Hepatocyte (in vitro differentiated cells): ENCODE measurements around the gene RORB. TPM values are rescaled to one million over a fixed set of nuclear protein-coding genes. Genes with fewer than 3 reads are reported as not detected.

ENCODE experiments used
- DNase-seq: peaks from one replicate; pipeline ENCODE4 v3.0.0-alpha.2; 2016; ENCODE audit warnings: low spot score
- H2AFZ ChIP-seq: fragments of 200-600 bp; sonication (generic); 2 replicates; pipeline ENCODE4 v1.6.0; 2016; ENCODE audit warnings: antibody characterized with exemption, mild to moderate bottlenecking
- H3K27ac ChIP-seq: fragments of 200-600 bp; sonication (generic); 2 replicates; pipeline ENCODE4 v1.5.1; 2016; ENCODE audit warnings: mild to moderate bottlenecking
- H3K27me3 ChIP-seq: fragments of 200-600 bp; sonication (generic); 2 replicates; pipeline ENCODE4 v1.6.1; 2016
- H3K36me3 ChIP-seq: fragments of 200-600 bp; sonication (generic); replicated peaks from 2 replicates; pipeline ENCODE4 v1.5.1; 2016; ENCODE audit warnings: low read depth; ENCODE audit not compliant: insufficient read depth
- H3K4me1 ChIP-seq: fragments of 200-600 bp; sonication (generic); 2 replicates; pipeline ENCODE4 v1.5.1; 2016; ENCODE audit warnings: mild to moderate bottlenecking, moderate library complexity; ENCODE audit not compliant: insufficient read depth
- H3K4me2 ChIP-seq: fragments of 200-600 bp; sonication (generic); 2 replicates; pipeline ENCODE4 v1.6.0; 2016
- H3K4me3 ChIP-seq: fragments of 200-600 bp; sonication (generic); 2 replicates; pipeline ENCODE4 v1.5.1; 2016; ENCODE audit warnings: mild to moderate bottlenecking
- H3K79me2 ChIP-seq: fragments of 200-600 bp; sonication (generic); 2 replicates; pipeline ENCODE4 v1.6.0; 2017; ENCODE audit warnings: mild to moderate bottlenecking
- H3K9me2 ChIP-seq: fragments of 200-600 bp; sonication (generic); replicated peaks from 2 replicates; pipeline ENCODE4 v1.6.0; 2017; ENCODE audit warnings: mild to moderate bottlenecking; ENCODE audit not compliant: insufficient read depth
- H3K9me3 ChIP-seq: fragments of 200-600 bp; sonication (generic); 2 replicates; pipeline ENCODE4 v1.5.1; 2016; ENCODE audit warnings: low read depth, mild to moderate bottlenecking
- H4K20me1 ChIP-seq: fragments of 200-600 bp; sonication (generic); 2 replicates; pipeline ENCODE4 v1.6.0; 2016; ENCODE audit warnings: mild to moderate bottlenecking; ENCODE audit not compliant: insufficient read depth, poor library complexity, severe bottlenecking
- EZH2 ChIP-seq: fragments of 200-600 bp; sonication (generic); IDR thresholded peaks from 2 replicates; pipeline ENCODE4 v1.6.1; 2016; ENCODE audit warnings: antibody characterized with exemption, mild to moderate bottlenecking, borderline replicate concordance
- EZH2phosphoT487 ChIP-seq: fragments of 200-600 bp; sonication (generic); IDR thresholded peaks from one replicate; pipeline ENCODE4 v1.6.1; 2018; ENCODE audit warnings: antibody characterized with exemption, mild to moderate bottlenecking, low read depth, moderate library complexity; ENCODE audit not compliant: unreplicated experiment, severe bottlenecking
- WGBS: methylation state at CpG from one replicate; pipeline ENCODE4 v1.1.6; 2016; ENCODE audit warnings: low lambda C conversion rate; ENCODE audit errors: missing lambda C conversion rate; 5-methylcytosine and 5-hydroxymethylcytosine counted together
- polyA plus RNA-seq: library from polyadenylated mRNA; unstranded; fragments of >200 nt; fragmentation: Nextera tagmentation; extraction: Ambion mirVana; gene quantifications from 2 replicates; pipeline ENCODE4 v1.2.1, GENCODE V29; 2016
- total RNA-seq: library from RNA; depleted of rRNA; stranded (reverse); fragments of >200 nt; gene quantifications from 2 replicates; pipeline ENCODE4 v1.2.3, GENCODE V29; 2014
- TF ChIP-seq, protein P1 (sequence below): fragments of 200-600 bp; sonication (generic); IDR thresholded peaks from 2 replicates; pipeline ENCODE4 v1.5.1; 2016; ENCODE audit warnings: antibody characterized with exemption, mild to moderate bottlenecking; ENCODE audit not compliant: poor library complexity

RORB gene
- total and polyA plus RNA-seq, 2 experiments from 2014 or later = 1.4 TPM; not detected in 1

DNA sequence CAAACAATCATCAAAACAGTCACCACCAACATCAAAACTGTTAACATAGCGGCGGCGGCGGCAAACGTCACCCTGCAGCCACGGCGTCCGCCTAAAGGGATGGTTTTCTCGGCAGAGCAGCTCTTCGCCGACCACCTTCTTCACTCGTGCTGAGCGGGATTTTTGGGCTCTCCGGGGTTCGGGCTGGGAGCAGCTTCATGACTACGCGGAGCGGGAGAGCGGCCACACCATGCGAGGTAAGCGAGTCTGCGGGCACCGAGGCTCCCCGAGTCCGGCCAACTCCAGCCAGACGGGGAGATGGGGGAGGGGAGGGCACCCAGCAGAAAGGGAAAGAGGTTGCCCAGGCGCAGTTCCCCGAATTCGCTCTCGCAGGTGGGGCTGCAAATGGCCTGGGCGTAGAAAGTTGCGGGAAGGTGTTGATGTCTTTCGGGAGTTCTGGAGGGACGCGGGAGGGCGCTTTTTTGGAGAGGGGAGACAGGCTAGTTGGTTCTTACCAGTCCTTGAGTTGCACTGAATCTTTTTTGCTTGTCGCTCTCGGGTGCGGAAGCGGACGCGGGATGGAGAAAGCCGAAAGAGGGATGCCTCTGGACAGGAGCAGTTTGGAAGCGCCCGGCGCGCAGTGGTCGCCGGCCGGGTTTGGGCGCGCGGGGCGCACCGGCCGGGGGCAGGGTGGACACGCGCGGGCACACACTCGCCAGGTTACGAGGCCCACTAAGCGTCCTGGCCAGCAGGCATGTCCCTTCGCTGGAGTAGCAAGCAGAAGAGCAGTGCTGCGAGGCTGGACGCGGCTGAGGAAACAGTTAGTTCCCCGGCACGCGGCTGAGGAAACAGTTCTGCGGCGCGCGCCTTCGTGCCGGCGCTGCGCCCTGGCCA lies 849 bp downstream of the RORB start:
- H3K9me3 ChIP-seq = no peaks in the 10 kb centered on the region
- H3K4me1 ChIP-seq = no peaks in the 10 kb centered on the region
- H2AFZ ChIP-seq = peak overlapping the region; percentile 93
- peaks cover 80% of the 10 kb centered on the region for H3K27me3 ChIP-seq
- H4K20me1 ChIP-seq = no peaks in the 10 kb centered on the region
- H3K9me2 ChIP-seq = no peaks in the 10 kb centered on the region
- DNase-seq = peak; percentile 29
- WGBS = under 1% methylated on average over 71 of the region's 77 CpGs
- TF ChIP-seq, protein P1, sequence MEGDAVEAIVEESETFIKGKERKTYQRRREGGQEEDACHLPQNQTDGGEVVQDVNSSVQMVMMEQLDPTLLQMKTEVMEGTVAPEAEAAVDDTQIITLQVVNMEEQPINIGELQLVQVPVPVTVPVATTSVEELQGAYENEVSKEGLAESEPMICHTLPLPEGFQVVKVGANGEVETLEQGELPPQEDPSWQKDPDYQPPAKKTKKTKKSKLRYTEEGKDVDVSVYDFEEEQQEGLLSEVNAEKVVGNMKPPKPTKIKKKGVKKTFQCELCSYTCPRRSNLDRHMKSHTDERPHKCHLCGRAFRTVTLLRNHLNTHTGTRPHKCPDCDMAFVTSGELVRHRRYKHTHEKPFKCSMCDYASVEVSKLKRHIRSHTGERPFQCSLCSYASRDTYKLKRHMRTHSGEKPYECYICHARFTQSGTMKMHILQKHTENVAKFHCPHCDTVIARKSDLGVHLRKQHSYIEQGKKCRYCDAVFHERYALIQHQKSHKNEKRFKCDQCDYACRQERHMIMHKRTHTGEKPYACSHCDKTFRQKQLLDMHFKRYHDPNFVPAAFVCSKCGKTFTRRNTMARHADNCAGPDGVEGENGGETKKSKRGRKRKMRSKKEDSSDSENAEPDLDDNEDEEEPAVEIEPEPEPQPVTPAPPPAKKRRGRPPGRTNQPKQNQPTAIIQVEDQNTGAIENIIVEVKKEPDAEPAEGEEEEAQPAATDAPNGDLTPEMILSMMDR = no peak
- TF ChIP-seq EZH2phosphoT487 = peak; percentile 16
- peak; percentile 84 for TF ChIP-seq EZH2
- H3K4me3 ChIP-seq = peak overlapping the region; percentile 85
- H3K4me2 ChIP-seq = peak overlapping the region; percentile 94
- H3K79me2 ChIP-seq = no peaks in the 10 kb centered on the region
- H3K36me3 ChIP-seq = no peaks in the 10 kb centered on the region
- H3K27ac ChIP-seq = no peak overlapping the region

GRCh38 chr9:74498621-74499095 lies 1.5 kb downstream of the RORB start:
- no peaks in the 10 kb centered on the region for H3K79me2 ChIP-seq
- TF ChIP-seq, protein P1 = no peak
- TF ChIP-seq EZH2phosphoT487 (no peak), EZH2 (no peak)
- no peaks in the 10 kb centered on the region for H3K9me2 ChIP-seq
- no peaks in the 10 kb centered on the region for H3K4me1 ChIP-seq
- H3K27me3 ChIP-seq = peaks cover 87% of the 10 kb centered on the region
- no peaks in the 10 kb centered on the region for H4K20me1 ChIP-seq
- peak; percentile 8 for DNase-seq
- H3K36me3 ChIP-seq = no peaks in the 10 kb centered on the region
- peak overlapping the region; percentile 94 for H3K4me2 ChIP-seq
- H2AFZ ChIP-seq = peak overlapping the region; percentile 93
- H3K27ac ChIP-seq = no peak overlapping the region
- WGBS = under 1% methylated on average over 22 of the region's 34 CpGs
- H3K4me3 ChIP-seq = peak overlapping the region; percentile 85
- H3K9me3 ChIP-seq = no peaks in the 10 kb centered on the region

DNA sequence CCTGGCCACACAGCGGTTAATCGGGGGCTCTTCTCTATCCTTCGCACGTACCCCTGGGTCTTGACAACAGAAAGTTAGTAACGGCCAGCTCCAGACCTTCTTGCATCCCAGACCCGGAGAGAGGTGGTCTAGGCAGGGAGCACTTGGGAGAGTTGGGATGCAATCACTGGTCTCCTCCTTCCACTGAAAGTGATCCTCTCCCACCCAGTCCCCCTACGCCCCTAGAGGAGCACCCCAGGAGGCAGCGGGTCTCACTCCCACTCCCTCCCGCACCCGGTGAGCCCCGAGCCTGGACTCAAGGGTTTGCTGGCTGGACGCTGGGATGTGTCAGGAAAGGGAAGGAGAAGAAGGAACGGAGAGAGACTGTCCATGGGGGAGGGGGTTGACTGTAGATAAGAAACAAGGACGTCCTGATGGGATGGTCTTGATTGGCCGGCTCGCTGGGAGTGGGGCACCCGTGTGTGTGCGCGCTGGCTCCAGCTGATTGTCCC lies 2.0 kb downstream of the RORB start:
- Histone ChIP-seq H3K9me2 (no peaks in the 10 kb centered on the region), H4K20me1 (no peaks in the 10 kb centered on the region), H3K27me3 (peaks cover 86% of the 10 kb centered on the region), H3K27ac (no peak overlapping the region), H2AFZ (peak overlapping the region; percentile 93), H3K9me3 (no peaks in the 10 kb centered on the region), H3K36me3 (no peaks in the 10 kb centered on the region), H3K4me1 (no peaks in the 10 kb centered on the region), H3K79me2 (no peaks in the 10 kb centered on the region), H3K4me3 (peak overlapping the region; percentile 85), H3K4me2 (peak overlapping the region; percentile 94)
- TF ChIP-seq EZH2phosphoT487 = no peak
- TF ChIP-seq EZH2 = no peak
- TF ChIP-seq, protein P1 = no peak
- peak; percentile 5 for DNase-seq
- WGBS = 4% methylated on average over 19 of the region's 19 CpGs
